Fibroblast of mammary gland (primary cell): ENCODE results near the gene GNG12.

Experiments
- DNase-seq: peaks from one replicate; pipeline ENCODE4 v3.0.0-alpha.2; 2010; ENCODE audit warnings: low read depth
- H3K4me3 ChIP-seq: 2 replicates; pipeline ENCODE4 v1.5.1; 2011; ENCODE audit warnings: low read depth, mild to moderate bottlenecking, low read length, moderate library complexity; ENCODE audit not compliant: control insufficient read depth
- TF ChIP-seq, protein P1 (sequence below): conservative IDR thresholded peaks from 2 replicates; pipeline ENCODE4 v1.5.1; 2011; ENCODE audit warnings: low read depth, low read length, inconsistent platforms; ENCODE audit not compliant: control insufficient read depth, insufficient read depth

GNG12 gene

DNA sequence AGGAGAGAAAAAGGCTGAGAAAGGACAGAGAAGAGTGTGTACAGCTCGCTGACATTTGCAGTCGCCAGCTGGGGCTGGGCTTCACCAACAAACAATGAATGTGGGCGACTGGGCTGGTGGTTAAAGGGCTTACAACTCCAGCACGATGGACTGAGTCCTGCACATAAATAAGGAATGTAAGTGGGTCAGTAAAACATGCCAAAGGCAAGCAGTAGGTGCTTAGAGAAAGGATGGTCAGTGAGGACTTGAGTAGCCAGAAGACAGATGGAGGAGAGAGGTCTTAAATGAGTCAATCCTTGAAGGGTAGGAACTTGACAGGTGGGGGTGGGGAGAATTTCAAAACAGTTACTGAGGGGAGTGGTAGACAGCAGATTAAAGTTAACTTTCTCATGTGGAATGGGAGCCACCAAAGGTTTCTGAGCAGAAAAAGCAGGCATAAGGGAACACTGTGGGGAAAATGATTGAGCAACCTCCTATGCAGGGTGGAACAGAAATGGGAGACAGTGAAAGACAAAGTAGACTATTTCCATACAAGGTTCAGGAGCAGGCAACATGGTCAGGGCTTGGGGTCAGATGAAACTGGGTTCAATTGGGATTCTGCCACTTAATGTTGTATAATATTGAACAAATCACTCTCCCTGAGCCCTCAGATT is 110.8 kb downstream of the GNG12 start:
- TF ChIP-seq, protein P1, sequence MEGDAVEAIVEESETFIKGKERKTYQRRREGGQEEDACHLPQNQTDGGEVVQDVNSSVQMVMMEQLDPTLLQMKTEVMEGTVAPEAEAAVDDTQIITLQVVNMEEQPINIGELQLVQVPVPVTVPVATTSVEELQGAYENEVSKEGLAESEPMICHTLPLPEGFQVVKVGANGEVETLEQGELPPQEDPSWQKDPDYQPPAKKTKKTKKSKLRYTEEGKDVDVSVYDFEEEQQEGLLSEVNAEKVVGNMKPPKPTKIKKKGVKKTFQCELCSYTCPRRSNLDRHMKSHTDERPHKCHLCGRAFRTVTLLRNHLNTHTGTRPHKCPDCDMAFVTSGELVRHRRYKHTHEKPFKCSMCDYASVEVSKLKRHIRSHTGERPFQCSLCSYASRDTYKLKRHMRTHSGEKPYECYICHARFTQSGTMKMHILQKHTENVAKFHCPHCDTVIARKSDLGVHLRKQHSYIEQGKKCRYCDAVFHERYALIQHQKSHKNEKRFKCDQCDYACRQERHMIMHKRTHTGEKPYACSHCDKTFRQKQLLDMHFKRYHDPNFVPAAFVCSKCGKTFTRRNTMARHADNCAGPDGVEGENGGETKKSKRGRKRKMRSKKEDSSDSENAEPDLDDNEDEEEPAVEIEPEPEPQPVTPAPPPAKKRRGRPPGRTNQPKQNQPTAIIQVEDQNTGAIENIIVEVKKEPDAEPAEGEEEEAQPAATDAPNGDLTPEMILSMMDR = no peak
- peak; percentile 40 for DNase-seq
- no peak overlapping the region for H3K4me3 ChIP-seq

DNA sequence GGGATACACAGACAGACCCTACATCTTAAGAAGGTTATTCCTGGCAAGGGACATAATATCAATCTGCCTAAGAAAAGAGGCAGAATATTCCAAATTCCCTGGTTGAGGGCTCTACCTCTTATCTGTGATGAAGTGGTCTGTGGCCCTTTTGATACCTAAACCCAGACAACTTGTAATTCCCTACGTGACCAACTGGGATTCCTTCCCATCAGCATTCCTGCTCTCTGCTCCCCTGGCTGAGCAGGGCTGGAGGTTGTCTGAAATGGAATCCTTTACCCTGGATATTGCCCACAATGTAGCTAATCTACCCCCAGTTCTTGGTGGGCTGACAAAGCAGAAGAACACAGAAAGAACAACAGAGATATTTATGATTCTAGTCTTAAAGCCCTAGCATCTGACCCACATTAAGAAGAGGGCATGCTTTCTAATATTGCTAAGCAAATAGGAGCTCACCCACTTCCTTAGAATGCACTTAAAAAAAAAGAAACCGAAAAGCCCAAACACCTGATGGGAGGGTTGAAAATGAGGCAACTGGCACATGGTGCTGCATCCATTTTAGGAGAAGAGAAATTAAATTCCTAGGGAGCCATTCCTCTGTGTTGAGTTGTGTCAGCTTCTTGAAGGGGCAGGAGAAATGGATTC is 111.5 kb downstream of the GNG12 start:
- no peak overlapping the region for H3K4me3 ChIP-seq
- TF ChIP-seq, protein P1 = no peak
- DNase-seq = no peak

- no peak for DNase-seq
- TF ChIP-seq, protein P1 = no peak
These were observed 112.2 kb downstream of the GNG12 start for GRCh38 chr1:67721112-67721511.

DNA sequence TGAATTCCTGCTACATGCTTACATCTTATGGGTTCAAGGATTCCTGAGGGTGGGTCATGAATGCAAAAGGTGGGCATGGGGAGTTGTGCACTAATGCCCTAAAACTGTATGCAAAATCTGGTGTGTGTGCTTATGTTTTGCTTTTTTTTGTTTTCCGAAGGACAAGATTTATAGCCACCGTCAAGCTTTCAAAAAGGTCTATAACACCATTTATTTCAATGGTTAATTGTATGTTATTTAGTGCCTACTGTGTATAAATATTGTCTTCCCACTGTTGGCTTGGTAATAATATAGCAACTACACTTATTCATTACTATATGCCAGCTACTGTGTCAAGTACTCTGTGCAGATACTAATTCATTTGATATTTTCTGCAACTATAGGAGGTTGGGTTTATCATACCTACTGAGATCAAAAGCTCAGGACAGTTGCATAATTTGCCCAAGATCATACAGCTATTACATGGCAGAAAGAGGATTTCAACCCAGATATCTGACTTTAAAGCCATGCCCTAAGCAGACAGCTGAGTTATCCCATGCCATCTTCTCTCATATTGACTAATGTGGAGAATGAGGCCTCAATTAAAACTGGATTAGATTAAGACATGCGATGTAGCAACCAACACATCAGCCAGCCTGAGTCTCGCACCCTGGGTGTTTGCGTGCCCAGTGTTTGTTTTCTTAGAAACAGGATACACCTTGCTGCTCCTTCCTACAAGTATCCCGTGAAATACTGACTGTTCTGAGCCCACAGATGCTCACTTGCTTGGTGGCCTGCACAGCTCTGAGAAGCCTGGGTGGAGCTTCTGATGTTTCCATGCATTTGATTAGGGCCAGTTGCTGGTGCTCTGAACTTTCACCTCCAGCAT is 113.7 kb downstream of the GNG12 start:
- DNase-seq = no peak
- TF ChIP-seq, protein P1 = no peak
- no peak overlapping the region for H3K4me3 ChIP-seq

More at GRCh38 chr1:67721112-67721511, 112.2 kb downstream of the GNG12 start:
- H3K4me3 ChIP-seq = no peak overlapping the region

DNA sequence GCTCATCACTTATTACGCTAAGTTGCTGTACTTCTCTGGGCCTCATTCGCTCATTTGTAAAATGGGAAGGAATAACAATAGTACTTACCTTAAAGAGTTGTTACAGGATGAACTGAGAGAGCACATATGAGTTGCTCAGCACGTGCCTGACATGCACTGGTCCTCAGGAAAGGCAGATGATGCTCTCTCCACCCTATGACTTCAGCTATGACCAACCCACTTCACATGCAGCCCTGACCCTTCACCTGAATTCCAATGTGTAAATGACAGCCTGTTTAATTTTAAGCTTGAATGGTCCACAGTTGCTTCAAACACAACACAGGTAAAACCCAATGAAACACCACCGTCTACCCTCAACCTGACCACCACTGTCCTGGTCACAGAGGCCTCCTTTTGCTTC is 115.4 kb downstream of the GNG12 start:
- TF ChIP-seq, protein P1 = no peak
- DNase-seq = peak; percentile 78
- H3K4me3 ChIP-seq = no peak overlapping the region

DNA sequence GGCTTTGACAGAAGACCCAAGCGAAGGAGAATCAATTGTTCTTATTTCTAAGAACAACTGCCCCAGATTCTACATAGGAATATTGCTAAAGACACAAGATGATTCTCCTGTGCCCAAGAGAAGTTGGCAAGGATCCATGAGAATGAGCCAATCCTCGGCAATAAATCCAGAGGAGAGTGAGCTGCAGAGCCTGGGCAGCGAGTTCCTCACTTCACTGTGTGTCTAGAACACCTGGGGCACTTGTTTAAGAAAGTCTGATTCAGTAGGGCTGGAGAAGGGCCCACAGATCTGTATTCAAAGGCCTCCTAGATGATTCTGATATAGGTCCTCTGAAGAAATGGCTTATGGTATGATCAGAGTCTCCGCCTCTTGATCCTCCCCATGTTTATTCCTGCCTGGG is 116.5 kb downstream of the GNG12 start:
- H3K4me3 ChIP-seq = no peak overlapping the region
- peak; percentile 69 for DNase-seq
- TF ChIP-seq, protein P1 = no peak
